ENCODE data around the gene LYL1. TPM values are rescaled to one million over a fixed set of nuclear protein-coding genes. Genes with fewer than 3 reads are reported as not detected.

LYL1 gene
- total and polyA plus RNA-seq, 2 of the 4 experiments (the other 2 are of a cell fraction) = 0.36 to 0.39 TPM

- Histone ChIP-seq H3K9ac (ENCODE audit: low read depth, low read length) (no peak overlapping the region), H3K36me3 (ENCODE audit: control insufficient read depth, insufficient read depth, low read length) (peaks cover 12% of the 10 kb centered on the region), H4K20me1 (ENCODE audit: insufficient read depth, low read length) (peaks cover 24% of the 10 kb centered on the region; the same call in 1 of the 2 replicates), H3K27ac (ENCODE audit: insufficient read depth, low read length) (no peak overlapping the region), H3K79me1 (ENCODE audit: low read depth in 1 of 2, low read length in 2 of 2) (peaks cover 49 to 86% of the 10 kb centered on the region in 2 experiments), H3K9me1 (ENCODE audit: insufficient read depth, low read length) (0 out of 2 replicates have a peak, but pooled peaks cover 5% of the 10 kb centered on the region), H3K9me3 (ENCODE audit: control insufficient read depth, insufficient read depth, low read length) (no peaks in the 10 kb centered on the region), H3K27me3 (ENCODE audit: control insufficient read depth, insufficient read depth, low read length) (no peaks in the 10 kb centered on the region), H4K5ac (ENCODE audit: low read depth, low read length) (no peak overlapping the region), H3K4me1 (ENCODE audit: control insufficient read depth, insufficient read depth, low read length) (peaks cover 22% of the 10 kb centered on the region), H3K23ac (ENCODE audit: low read depth, low read length) (no peak overlapping the region), H3K18ac (ENCODE audit: low read depth, low read length) (no peak overlapping the region), H4K8ac (ENCODE audit: low read depth in 2 of 2, low read length in 2 of 2) (no peak overlapping the region), H2BK120ac (ENCODE audit: low read depth, low read length) (no peak overlapping the region), H2AK9ac (replicated peaks; ENCODE audit: low read depth, low read length, poor library complexity) (no peak overlapping the region), H2AK5ac (ENCODE audit: low read depth, low read length) (no peak overlapping the region), H3K4me3 (ENCODE audit: insufficient read depth, low read depth, low read length) (no peak overlapping the region), H3K14ac (replicated peaks; ENCODE audit: low read depth, low read length) (no peak overlapping the region), H2BK5ac (ENCODE audit: low read depth, low read length, poor library complexity, severe bottlenecking) (no peak overlapping the region), H3K4me2 (ENCODE audit: low read depth, low read length) (no peak overlapping the region), H2BK20ac (ENCODE audit: low read depth, low read length) (no peak overlapping the region), H2BK15ac (ENCODE audit: low read depth, low read length) (no peak overlapping the region), H4K91ac (ENCODE audit: insufficient read depth, low read depth, low read length) (no peak overlapping the region), H2AFZ (replicated peaks; ENCODE audit: low read length, poor library complexity) (no peak overlapping the region), H3K56ac (ENCODE audit: extremely low read depth, insufficient read depth, low read length) (no peak overlapping the region), H3K4ac (ENCODE audit: low read depth, low read length) (no peak overlapping the region)
- ChIA-PET POLR2A (ENCODE audit: unreplicated experiment) (interaction anchor here (0.7 kb wide), 1 partner anchor 15 kb away, joined by 3 read pairs; no protein-coding TSS in a partner anchor), CTCF (interaction anchor here (1.3 to 1.4 kb wide), 2 partner anchors 31 to 86 kb away, joined by 3 to 4 read pairs; no protein-coding TSS in a partner anchor)
- intact Hi-C loops (cut with micrococcal nuclease) (loop anchor here (5.0 kb wide), 1 partner anchor 66 kb away; the partner anchor contains the start of gene NFIX), dilution Hi-C loops (cut with HindIII; ENCODE audit: low sequenced_read_pairs, unreplicated experiment) (no loop called here), in situ Hi-C loops (cut with MboI; ENCODE audit: low sequenced_read_pairs) (no loop called here)
- DNase-seq = no peak
- BruUV-seq (replicated peaks) = no TSS peak
- no CpG with 5 or more reads among the region's 5 CpGs for WGBS, 2 experiments (ENCODE audit: extremely low coverage in 2 of 2, insufficient read length in 1 of 2)
- TF ChIP-seq RFX5 (IDR thresholded peaks at IDR 0.05; ENCODE audit: low read depth, low read length) = no peak
- TF ChIP-seq, protein P1, sequence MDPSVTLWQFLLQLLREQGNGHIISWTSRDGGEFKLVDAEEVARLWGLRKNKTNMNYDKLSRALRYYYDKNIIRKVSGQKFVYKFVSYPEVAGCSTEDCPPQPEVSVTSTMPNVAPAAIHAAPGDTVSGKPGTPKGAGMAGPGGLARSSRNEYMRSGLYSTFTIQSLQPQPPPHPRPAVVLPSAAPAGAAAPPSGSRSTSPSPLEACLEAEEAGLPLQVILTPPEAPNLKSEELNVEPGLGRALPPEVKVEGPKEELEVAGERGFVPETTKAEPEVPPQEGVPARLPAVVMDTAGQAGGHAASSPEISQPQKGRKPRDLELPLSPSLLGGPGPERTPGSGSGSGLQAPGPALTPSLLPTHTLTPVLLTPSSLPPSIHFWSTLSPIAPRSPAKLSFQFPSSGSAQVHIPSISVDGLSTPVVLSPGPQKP (IDR thresholded peaks at IDR 0.05; ENCODE audit: borderline replicate concordance, low read depth, low read length) = no peak
- TF ChIP-seq, protein P2, sequence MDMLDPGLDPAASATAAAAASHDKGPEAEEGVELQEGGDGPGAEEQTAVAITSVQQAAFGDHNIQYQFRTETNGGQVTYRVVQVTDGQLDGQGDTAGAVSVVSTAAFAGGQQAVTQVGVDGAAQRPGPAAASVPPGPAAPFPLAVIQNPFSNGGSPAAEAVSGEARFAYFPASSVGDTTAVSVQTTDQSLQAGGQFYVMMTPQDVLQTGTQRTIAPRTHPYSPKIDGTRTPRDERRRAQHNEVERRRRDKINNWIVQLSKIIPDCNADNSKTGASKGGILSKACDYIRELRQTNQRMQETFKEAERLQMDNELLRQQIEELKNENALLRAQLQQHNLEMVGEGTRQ (IDR thresholded peaks at IDR 0.05; ENCODE audit: low read depth, low read length) = no peak
- no peak for TF ChIP-seq NFE2L2 (IDR thresholded peaks at IDR 0.05; ENCODE audit: low read depth, low read length)
- TF ChIP-seq RCOR1 (IDR thresholded peaks at IDR 0.05; ENCODE audit: insufficient replicate concordance, low read length) = no peak
- TF ChIP-seq, protein P3, sequence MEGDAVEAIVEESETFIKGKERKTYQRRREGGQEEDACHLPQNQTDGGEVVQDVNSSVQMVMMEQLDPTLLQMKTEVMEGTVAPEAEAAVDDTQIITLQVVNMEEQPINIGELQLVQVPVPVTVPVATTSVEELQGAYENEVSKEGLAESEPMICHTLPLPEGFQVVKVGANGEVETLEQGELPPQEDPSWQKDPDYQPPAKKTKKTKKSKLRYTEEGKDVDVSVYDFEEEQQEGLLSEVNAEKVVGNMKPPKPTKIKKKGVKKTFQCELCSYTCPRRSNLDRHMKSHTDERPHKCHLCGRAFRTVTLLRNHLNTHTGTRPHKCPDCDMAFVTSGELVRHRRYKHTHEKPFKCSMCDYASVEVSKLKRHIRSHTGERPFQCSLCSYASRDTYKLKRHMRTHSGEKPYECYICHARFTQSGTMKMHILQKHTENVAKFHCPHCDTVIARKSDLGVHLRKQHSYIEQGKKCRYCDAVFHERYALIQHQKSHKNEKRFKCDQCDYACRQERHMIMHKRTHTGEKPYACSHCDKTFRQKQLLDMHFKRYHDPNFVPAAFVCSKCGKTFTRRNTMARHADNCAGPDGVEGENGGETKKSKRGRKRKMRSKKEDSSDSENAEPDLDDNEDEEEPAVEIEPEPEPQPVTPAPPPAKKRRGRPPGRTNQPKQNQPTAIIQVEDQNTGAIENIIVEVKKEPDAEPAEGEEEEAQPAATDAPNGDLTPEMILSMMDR (conservative IDR thresholded peaks at IDR 0.05; ENCODE audit: low read depth, low read length) = no peak
- TF ChIP-seq CHD1 (IDR thresholded peaks at IDR 0.05; ENCODE audit: low read depth, low read length) = no peak
- no peak for TF ChIP-seq MAFK (IDR thresholded peaks at IDR 0.05; ENCODE audit: low read depth, low read length)
- TF ChIP-seq MXI1 (IDR thresholded peaks at IDR 0.05; ENCODE audit: borderline replicate concordance, low read depth, low read length) = no peak
- no peak for TF ChIP-seq POLR2A (IDR thresholded peaks at IDR 0.05; ENCODE audit: low read depth, low read length)
- no peak for TF ChIP-seq SMC3 (IDR thresholded peaks at IDR 0.05; ENCODE audit: low read depth, low read length)
- TF ChIP-seq CEBPB (IDR thresholded peaks at IDR 0.05; ENCODE audit: low read depth, low read length) = no peak
- ATAC-seq (ENCODE audit: low read depth) = no peak
Observed at GRCh38 chr19:13063461-13064091, 39.1 kb downstream of the LYL1 start.
